Smooth muscle cell of the brain vasculature (primary cell): Measurements from ENCODE around the gene PRMT7.
"Not testable (repeated sequence)": the region's sequence is repeated elsewhere in the genome, so short reads cannot be mapped to it uniquely, and the experiment has no call there.

ENCODE experiments used
- DNase-seq: peaks from one replicate; pipeline ENCODE4 v3.0.0-alpha.2; 2012; ENCODE audit warnings: low read depth, low spot score

Gene PRMT7

DNA sequence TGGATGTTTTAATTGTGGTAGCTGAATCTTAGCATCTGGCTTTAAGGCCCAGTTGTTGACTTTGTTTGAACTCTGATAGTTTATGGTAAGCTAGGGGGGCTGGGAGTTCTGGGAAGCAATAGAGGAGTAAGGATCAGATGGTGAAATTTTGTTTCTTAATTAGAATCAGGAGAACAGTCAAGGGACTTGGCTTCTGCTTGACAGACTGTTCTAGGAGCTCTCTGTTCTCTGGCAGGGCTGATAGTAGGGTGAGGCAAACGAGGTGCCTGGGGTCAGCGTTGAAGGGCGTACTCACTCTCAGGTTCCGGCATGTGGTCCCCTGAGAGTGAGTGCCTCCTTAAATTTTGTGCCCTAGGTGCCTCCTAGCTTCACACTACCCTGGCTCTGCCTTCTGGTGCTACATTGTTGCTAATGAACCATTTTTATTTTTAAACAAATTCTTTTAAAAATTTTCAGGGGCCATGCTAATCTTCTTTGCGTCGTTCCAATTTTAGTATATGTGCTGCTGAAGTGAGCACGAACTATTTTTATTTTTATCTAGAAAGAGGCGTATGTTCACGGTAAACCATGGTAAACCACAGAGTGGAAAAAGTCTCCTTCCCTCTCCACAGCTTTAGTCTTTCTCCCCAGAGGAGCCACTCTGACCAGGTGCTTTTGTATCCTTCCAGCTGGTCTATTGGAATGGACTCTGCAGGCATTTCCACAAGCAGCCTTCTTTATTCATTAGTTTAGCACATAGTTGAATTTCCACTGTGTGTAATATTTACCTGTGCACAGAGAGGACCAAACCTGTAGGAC lies 26.8 kb upstream of the PRMT7 start:
- no peak for DNase-seq

- DNase-seq: no peak
These were observed 26.0 kb upstream of the PRMT7 start for GRCh38 chr16:68284847-68285246.

- DNase-seq: no peak
These were observed 25.1 kb upstream of the PRMT7 start for GRCh38 chr16:68285683-68286082.

GRCh38 chr16:68286153-68287074 lies 24.4 kb upstream of the PRMT7 start:
- no peak for DNase-seq

DNA sequence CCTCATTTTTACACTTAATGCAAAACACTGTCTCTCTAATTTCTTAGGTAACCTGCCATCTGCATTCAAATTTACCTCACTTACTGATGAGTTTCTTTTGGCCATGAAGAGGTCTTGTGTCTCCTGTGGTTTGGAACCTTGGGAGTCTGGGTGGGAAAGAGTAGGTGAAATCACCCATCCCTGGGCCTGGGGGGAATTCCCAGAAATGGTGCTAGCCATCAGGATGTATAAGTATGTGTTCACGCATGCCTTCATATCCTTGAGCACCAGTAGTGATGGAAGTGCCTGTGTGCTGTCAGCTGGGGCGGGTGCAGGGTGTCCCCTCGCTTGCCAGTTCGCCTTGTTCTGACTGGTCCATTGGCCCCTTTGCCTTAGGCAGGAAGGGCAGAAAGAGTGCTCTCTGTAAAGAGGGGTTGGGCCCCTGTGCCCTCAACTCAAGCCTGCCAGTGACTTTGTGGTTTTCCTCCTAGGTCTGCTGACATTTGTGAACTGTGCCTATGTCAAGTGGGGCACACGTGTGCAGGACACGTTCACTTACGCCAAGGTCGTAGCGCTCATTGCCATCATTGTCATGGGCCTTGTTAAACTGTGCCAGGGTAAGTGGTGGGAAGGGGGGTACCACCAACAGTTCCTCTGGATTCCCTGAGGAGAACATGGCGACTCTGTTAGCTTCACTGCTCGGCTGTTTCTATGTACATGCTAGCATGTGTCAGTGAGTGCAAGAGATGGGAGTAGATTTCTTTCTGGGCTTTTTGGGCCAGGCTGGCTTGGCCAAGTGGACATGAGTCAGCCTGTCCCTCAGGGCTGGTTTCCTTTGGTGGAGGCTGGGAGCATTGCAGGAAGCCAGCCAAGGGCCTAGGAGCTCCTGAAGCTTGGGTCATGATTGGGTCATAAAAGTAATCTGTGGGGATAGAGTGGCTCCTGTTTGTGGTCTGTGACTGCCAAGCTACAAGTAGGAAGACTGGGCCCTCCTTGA lies 23.3 kb upstream of the PRMT7 start:
- DNase-seq: no peak

DNA sequence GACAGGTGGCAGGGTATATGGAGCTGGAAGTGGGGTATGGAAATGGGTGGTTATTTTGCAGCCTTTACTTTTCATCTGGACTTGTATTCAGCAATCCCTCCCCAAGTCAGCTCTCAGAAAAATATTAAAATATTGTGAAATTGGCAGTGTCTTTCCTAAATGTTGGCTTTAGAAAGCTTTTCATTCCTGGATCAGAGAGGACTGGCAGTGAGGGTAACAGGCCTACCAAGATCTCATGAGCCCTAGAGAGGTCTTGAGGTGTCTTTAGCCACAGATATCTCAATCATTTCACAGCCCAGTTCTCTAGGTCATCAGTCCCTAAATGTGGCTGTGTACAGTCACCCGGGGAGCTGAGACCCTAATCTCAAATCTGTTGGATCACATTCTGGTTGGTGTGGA lies 22.6 kb upstream of the PRMT7 start:
- DNase-seq: no peak

DNA sequence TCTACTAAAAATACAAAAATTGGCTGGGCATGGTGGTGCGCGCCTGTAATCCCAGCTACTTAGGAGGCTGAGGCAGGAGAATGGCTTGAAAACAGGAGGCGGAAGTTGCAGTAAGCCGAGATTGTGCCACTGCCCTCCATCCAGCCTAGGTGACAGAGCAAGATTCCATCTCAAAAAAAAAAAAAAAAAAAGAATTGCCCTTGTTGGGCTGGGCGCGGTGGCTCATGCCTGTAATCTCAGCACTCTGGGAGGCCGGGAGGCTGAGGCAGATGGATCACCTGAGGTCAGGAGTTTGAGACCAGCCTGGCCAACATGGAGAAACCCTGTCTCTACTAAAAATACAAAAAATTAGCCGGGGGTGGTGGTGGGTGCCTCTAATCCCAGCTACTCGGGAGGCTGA lies 22.0 kb upstream of the PRMT7 start:
- not testable (repeated sequence) for DNase-seq

DNA sequence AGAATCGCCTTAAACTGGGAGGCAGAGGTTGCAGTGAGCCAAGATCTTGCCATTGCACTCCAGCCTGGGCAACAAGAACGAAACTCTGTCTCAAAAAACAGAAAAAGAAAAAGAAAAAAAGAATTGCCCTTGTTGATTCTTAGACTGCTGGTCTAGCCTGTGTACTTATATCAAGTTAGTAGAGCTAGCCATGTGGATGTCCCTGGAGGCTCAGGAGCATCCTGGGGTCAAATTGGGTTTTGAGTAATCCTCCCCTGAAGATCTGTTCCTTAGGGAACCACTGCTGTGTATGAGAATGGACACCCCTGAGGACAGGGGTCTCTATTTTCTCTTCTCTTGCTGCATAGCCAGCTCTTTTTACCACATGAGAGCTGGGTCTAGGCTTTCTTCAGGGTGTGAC lies 21.6 kb upstream of the PRMT7 start:
- no peak for DNase-seq

GRCh38 chr16:68289621-68290329 lies 21.0 kb upstream of the PRMT7 start:
- no peak for DNase-seq

GRCh38 chr16:68290450-68290849 lies 20.4 kb upstream of the PRMT7 start:
- no peak for DNase-seq

DNA sequence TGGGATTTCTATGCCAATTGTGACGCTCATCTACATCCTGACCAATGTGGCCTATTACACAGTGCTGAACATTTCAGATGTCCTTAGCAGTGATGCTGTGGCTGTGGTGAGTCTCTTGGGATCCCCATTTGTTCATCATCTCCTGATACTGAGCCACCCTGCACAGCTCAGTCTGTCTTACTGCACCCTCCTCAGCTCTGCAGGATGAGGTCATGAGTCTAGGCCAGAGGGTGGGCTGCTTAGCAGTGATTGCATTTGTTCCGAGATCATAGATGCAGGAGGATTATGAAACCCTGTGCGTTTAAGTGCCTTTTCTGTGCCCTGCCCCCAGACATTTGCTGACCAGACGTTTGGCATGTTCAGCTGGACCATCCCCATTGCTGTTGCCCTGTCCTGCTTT lies 19.6 kb upstream of the PRMT7 start:
- no peak for DNase-seq

GRCh38 chr16:68292425-68292824 lies 18.4 kb upstream of the PRMT7 start:
- DNase-seq: no peak

DNA sequence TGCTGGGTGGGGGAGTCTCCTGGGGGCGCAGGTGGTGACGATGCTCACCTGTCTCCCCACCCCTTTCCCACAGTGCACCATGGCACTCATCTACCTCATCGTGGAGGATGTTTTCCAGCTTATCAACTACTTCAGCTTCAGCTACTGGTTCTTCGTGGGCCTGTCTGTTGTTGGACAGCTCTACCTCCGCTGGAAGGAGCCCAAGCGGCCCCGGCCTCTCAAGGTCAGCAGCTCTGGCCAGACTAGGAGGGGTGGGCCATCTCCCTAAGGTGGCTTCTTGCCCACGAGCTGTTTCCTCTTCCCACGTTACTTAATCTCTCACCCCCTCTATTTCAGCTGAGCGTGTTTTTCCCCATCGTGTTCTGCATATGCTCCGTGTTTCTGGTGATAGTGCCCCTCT lies 14.5 kb upstream of the PRMT7 start:
- no peak for DNase-seq

- DNase-seq: no peak
These were observed 14.1 kb upstream of the PRMT7 start for GRCh38 chr16:68296693-68297092.

DNA sequence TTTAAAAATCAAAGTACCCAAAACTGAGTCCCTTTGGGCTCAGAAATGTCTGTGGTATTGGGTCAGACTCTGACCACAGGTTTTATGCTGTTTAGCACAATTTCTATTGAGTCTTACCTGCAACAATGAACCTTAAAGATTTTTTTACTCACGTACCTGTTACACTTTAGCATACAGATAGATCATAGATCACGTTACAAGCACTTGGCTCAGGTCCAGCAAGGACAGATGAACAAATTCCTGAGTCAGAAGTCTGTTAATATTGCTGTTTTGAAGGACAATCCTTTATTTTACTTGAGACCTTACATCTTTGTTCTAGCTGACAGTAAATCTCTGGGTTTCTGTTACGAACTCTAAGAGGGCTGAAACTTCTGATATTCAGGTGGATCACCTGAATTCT lies 12.9 kb upstream of the PRMT7 start:
- DNase-seq: no peak

DNA sequence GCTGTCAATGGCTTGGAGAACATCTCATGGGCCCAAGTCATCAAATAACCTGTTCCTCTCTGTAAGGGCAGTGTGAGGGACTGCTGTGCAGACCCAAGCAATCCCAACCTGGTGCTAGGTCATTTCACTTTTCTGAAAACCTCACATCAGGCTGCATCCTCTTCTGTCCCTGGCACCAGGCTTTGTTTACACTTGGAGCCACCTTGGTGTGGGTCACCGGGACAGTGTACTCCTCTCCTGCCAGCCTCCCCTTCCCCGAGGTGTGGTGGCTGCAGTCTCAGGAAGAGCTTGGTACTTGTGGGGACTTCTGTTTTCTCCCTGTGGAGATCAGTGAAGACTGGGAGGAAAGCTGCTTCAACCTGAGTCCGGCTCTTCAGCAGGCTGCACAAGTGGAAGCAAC lies 12.5 kb upstream of the PRMT7 start:
- DNase-seq: no peak

DNA sequence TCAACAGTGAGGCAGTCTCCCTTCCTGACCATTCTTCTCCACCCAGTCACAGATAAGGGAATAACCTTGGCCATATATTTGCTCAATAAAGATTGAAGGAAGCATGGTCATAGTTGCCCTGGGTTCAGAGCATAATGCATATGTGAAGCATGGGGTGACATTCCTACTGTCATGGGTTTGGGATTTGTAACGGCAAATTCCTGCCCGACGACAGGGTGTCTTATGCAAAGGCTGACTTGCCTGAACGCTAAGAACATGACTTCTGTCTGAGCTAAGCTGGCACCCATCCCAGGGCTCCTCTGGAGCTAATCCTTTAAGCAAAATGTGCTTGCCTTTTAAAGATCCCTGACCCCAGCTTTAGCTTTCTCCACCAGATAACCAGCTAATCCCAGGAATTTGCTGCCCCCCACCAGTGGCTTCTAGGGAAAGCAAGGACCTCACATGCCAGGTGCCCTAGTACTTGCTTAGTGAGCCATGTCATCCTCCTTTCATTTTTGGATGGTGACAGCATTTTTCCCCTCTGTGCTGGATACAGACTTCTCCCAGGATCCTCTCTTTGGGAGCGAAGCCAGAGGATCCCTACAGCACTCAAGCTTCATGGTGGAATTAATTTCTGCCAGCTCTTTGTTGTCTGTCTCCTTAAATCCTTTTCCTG lies 11.8 kb upstream of the PRMT7 start:
- DNase-seq: no peak

GRCh38 chr16:68299571-68300453 lies 11.0 kb upstream of the PRMT7 start:
- no peak for DNase-seq

DNA sequence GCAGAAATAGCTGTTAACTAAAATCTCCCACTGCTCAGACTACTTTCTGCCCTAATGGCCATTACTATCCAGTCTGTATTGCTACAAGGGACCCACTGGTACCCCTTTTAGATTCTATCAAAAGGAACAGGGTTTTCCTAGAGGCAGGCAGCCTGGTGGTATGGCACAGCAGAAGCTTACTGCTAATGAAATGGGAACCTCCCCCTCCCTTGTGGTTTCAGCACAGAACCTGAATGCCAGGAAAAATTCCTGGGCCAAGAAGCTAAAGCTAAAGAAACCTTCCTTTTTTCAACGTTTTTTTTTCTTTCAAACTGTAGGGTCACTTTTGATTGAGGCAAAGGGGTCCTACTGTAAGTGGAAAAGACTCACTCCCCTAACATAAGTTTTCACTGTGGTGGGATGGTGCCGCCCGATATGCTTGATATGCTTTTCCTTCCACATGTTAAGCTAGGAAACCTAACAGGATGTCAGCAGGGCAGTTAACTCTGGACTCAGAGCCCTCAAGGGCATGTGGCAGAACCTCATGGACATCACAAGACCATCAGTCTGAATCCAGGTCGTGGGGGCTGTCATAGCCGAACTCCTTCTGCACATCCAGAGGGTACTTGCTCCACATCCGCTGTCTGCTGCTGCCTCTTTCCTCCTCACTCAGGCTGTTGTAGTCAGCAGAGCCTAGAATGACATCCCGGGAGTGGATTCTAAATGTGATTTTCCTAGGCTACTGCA lies 9.9 kb upstream of the PRMT7 start:
- DNase-seq: no peak
